NCI-H2029 (cell line): Measurements from ENCODE around the gene OSBP2.
"Not testable (repeated sequence)": the region's sequence is repeated elsewhere in the genome, so short reads cannot be mapped to it uniquely, and the experiment has no call there.

Experiments
- DNase-seq: peaks from one replicate; lab custom pipeline; 2025; lab: John Stamatoyannopoulos, UW

Gene OSBP2

DNA sequence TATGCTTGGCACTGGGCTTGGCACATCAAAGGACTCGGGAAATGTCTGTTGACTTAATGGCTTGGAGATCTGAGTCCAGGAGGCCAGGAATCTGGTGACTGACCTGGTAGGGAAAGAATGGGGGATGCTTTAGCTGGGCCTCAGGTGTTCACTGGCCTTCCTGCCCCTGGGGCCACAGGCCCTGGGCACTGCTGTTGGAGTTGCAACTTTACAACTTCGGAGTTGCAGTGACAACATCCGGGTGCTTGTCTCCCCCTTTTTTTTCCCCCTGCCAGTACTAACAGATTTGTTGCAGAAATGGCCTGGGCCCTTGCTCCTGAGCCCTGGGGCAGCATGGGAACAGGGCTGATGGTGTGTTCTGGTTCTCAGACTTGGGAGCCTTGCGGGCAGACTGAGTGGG lies 23.8 kb downstream of the OSBP2 start:
- no peak for DNase-seq

DNA sequence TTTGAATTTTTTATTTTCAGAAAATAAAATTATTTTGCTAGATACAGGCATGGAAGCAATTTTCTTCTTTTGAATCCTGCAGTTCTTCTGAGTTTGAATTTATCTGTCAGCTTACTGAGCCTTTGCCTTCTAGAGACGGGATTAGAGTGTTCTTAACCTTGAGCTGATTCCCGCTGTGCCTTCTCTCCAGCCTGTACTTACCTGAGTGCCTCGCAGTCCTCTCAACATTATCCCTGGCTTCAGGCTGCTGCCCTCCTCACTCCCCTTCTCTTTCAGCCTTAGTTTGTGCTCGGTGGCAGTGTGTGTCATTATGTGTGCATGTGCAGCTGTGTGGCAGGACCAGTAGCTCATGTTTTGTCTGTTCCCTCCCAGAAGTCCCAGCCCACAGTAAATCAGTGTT lies 24.3 kb downstream of the OSBP2 start:
- no peak for DNase-seq

GRCh38 chr22:30720263-30720837 lies 25.7 kb downstream of the OSBP2 start:
- peak; percentile 10 for DNase-seq

- no peak for DNase-seq
These were observed 27.1 kb downstream of the OSBP2 start for GRCh38 chr22:30721741-30722140.

GRCh38 chr22:30728826-30729225 lies 34.2 kb downstream of the OSBP2 start:
- DNase-seq: no peak

GRCh38 chr22:30731658-30732057 lies 37.0 kb downstream of the OSBP2 start:
- DNase-seq: no peak

GRCh38 chr22:30732426-30732825 lies 37.8 kb downstream of the OSBP2 start:
- DNase-seq: no peak

DNA sequence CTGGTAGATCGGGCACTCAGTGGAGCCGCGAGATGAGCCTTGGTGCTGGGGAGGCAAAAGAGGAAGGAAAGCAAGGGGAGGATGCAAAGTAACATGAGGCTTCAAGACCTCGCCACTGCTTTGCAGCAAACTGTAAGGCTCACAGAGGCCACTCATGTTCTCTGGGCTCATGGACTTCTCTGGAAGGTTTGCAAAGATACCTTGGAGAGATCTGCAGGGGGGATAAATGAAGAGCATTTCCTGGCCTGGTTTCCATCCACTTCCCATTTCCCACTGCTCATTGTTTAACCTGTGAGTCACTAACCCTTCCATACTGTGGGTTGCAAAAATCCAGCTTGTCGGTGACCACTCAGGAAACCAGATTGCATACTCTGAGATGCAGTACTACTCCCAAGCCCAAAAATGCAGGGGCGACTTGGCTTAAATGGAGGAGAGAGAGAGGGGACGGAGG lies 38.5 kb downstream of the OSBP2 start:
- DNase-seq: no peak

DNA sequence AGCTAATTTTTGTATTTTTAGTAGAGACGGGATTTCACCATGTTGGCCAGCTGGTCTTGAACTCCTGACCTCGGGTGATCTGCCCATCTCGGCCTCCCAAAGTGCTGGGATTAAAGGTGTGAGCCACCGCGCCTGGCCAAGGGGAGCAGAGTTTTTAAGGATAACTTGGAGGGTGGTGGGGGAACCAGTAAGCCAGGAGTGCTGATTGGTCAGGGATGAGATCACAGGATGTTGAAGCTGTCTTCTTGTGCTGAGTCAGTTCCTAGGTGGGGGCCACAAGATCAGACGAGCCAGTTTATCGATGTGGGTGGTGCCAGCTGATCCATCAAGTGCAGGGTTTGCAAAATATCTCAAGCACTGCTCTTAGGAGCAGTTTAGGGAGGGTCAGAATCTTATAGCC lies 45.3 kb downstream of the OSBP2 start:
- DNase-seq: not testable (repeated sequence)

DNA sequence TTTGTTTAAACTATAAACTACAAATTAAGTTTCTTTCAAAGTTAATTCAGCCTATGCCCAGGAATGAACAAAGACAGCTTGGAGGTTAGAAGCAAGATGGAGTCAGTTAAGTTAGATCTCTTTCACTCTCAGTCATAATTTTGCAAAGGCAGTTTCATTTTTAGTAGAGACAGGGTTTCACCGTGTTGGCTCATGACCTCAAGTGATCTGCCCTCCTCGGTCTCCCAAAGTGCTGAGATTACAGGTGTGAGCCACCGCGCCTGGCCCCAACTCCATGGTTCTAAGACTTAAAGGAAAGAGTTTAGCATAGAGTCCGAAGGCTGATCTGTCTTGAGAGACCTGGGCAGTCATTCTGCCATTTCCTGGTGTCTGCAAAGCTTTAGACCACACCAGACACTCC lies 45.8 kb downstream of the OSBP2 start:
- not testable (repeated sequence) for DNase-seq

GRCh38 chr22:30742291-30743256 lies 47.9 kb downstream of the OSBP2 start:
- DNase-seq: no peak

GRCh38 chr22:30743257-30744020 lies 48.8 kb downstream of the OSBP2 start:
- no peak for DNase-seq

- DNase-seq: no peak
These were observed 49.5 kb downstream of the OSBP2 start for GRCh38 chr22:30744224-30744623.

DNA sequence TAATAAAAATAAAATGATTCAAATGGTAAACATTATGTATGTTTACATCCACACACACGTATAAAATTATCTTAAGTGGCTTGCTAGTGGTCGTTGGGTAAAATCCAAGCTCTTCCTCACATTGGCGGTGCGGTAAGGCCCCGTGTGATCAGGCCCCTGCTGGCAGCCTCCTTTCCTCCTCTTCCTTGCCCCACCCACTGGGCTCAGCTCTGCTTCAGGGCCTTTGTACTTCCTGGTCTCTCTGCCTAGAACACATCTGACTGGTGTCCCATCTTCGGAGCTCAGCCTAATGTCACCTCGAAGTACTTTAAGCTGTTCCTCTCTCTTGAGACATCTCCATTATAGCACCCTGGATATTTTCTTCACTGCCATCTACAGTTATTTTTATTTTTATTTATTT lies 52.8 kb downstream of the OSBP2 start:
- no peak for DNase-seq

DNA sequence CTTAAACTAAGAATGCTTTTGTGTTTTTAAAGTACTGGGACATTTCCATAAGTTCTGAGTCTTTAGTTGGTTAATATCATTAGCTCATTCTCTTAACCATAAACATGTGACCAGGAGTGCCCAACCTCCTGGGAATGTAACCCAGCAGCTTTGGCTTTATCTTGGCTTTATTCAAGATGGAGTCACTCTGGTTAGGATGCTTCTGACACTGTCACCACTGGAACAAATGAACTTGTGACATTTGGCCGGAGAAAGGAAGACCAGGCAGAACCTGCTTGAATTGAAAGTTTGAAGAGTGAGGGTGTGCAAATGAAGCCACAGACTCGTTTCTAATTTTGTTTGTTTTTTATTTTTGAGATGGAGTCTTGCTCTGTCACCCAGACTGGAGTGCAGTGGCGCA lies 54.6 kb downstream of the OSBP2 start:
- DNase-seq: no peak

- DNase-seq: no peak
These were observed 55.2 kb downstream of the OSBP2 start for GRCh38 chr22:30749849-30750248.

DNA sequence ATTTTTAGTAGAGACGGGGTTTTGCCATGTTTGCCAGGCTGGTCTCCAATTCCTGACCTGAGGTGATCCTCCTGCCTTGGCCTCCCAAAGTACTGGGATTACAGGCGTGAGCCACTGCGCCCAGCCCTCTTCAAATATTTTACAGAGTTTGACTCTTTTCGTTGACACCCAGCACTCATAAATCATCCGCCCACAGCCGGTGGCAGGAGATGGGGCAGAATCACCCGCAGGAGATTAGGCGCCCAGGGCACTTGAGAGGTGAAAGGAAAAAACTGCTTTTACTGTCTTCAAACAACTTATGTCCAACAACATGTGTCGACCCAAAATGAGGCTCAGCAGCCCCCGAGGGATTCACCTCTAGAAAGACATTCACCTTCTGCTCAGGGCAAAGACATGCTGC lies 56.9 kb downstream of the OSBP2 start:
- DNase-seq: no peak

GRCh38 chr22:30752771-30753170 lies 58.1 kb downstream of the OSBP2 start:
- no peak for DNase-seq

DNA sequence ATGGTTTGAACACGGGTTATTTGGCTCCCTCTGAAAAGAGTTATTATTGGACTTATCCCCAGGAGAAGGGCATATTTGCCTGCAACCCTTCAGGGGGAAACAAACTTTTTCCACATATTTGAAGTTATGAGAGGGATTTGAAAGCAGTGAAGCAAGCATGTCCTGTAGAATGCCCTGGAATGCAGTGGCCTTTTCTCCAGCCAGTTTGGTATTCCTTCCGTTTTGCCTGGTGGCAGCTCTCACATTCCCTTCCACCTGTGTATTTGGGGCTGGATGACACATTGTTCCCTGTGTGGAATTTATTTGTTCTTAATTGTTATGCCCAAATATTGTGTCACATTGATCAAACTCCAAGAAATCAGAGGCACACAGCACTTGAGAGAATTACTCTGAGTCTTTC lies 59.0 kb downstream of the OSBP2 start:
- DNase-seq: no peak

- DNase-seq: no peak
These were observed 59.8 kb downstream of the OSBP2 start for GRCh38 chr22:30754521-30754920.

- DNase-seq: peak; percentile 37
These were observed 60.5 kb downstream of the OSBP2 start for GRCh38 chr22:30754971-30755758.

DNA sequence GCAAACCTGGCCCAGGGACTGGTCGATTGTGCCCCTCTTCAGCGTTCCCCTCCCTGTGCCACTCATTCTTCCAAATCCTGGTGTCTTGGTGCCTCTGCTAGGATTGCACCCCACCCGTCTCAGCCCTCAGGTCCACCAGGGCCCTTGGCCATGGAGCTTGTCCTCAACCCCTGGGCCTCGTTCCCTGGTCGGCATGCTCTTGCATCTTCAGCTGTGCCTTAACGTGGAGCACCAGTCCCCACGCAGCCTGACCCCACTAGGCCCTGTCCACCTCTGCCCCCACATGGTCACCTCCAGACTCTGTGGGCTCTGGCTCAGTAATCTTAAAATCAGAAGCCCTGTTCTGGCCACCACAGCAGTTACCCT lies 61.1 kb downstream of the OSBP2 start:
- DNase-seq: no peak
